GM18858 (cell line): ENCODE results near the gene ZNF683.
"Not testable (repeated sequence)": the region's sequence is repeated elsewhere in the genome, so short reads cannot be mapped to it uniquely, and the experiment has no call there.

ENCODE experiments used
- ATAC-seq: cut with Tn5 transposase; IDR thresholded peaks from one replicate; pipeline ENCODE4 v1.9.1; 2021; ENCODE audit not compliant: unreplicated experiment

Gene ZNF683

GRCh38 chr1:26372611-26373010 is at the start of gene ZNF683:
Gene ZNF683 (minus strand): TSS chr1:26372750. CDS start chr1:26368571, 4,179 bp downstream.
- ATAC-seq, result not testable (repeated sequence)

- no peak for ATAC-seq
Observed at GRCh38 chr1:26419494-26419893, 46.9 kb upstream of the ZNF683 start.

- ATAC-seq, result no peak
Observed at GRCh38 chr1:26418865-26419349, 46.4 kb upstream of the ZNF683 start.

- no peak for ATAC-seq
Observed at GRCh38 chr1:26417111-26417759, 44.7 kb upstream of the ZNF683 start.

GRCh38 chr1:26413031-26413430 is 40.5 kb upstream of the ZNF683 start:
- ATAC-seq, result no peak

- no peak for ATAC-seq
Observed at GRCh38 chr1:26412180-26412840, 39.8 kb upstream of the ZNF683 start.

GRCh38 chr1:26411624-26412074 is 39.1 kb upstream of the ZNF683 start:
- ATAC-seq, result no peak

- ATAC-seq, result no peak
Observed at GRCh38 chr1:26410706-26411623, 38.4 kb upstream of the ZNF683 start, which contains the start of gene LIN28A. Gene LIN28A (plus strand): TSS chr1:26410817. CDS start chr1:26410892, 75 bp downstream.

GRCh38 chr1:26409191-26409807 is 36.7 kb upstream of the ZNF683 start:
- ATAC-seq, result no peak

GRCh38 chr1:26408604-26409003 is 36.1 kb upstream of the ZNF683 start:
- ATAC-seq, result no peak

- no peak for ATAC-seq
Observed at GRCh38 chr1:26405281-26405915, 32.8 kb upstream of the ZNF683 start.

GRCh38 chr1:26404641-26405040 is 32.1 kb upstream of the ZNF683 start:
- no peak for ATAC-seq

GRCh38 chr1:26403656-26404055 is 31.1 kb upstream of the ZNF683 start:
- no peak for ATAC-seq

- no peak for ATAC-seq
Observed at GRCh38 chr1:26401891-26402290, 29.3 kb upstream of the ZNF683 start.

- ATAC-seq, result no peak
Observed at GRCh38 chr1:26399034-26399433, 26.5 kb upstream of the ZNF683 start.

GRCh38 chr1:26395754-26396153 is 23.2 kb upstream of the ZNF683 start:
- ATAC-seq, result no peak

- ATAC-seq, result no peak
Observed at GRCh38 chr1:26391450-26391849, 18.9 kb upstream of the ZNF683 start.

GRCh38 chr1:26389604-26390247 is 17.2 kb upstream of the ZNF683 start:
- no peak for ATAC-seq

- no peak for ATAC-seq
Observed at GRCh38 chr1:26388791-26389445, 16.4 kb upstream of the ZNF683 start.
